Effector memory CD8-positive, alpha-beta T cell (primary cell): Measurements from ENCODE around the gene SUCLG1.
A peak's percentile ranks its signal among the peaks of the same experiment; 100 is the strongest.

Source experiments
- ATAC-seq: fragments of 150-1000 bp; cut with Tn5 transposase; replicated peaks from 2 replicates; pipeline ENCODE4 v1.10.0; 2021; ENCODE audit warnings: mild to moderate bottlenecking, moderate library complexity
- DNase-seq, 3 experiments: peaks; one replicate each; pipeline ENCODE4 v3.0.0; 2021
- H3K27ac Mint-ChIP-seq, 2 donors: one replicate each; pipeline ENCODE4 v1.8.0; 2022; ENCODE audit warnings: mild to moderate bottlenecking in 2 of 2, mixed read lengths in 2 of 2, moderate library complexity in 2 of 2
- H3K27me3 Mint-ChIP-seq, 2 donors: one replicate each; pipeline ENCODE4 v1.8.0; 2022; ENCODE audit warnings: mixed read lengths in 2 of 2
- H3K36me3 Mint-ChIP-seq: one replicate; pipeline ENCODE4 v1.8.0; 2022; ENCODE audit warnings: mild to moderate bottlenecking, moderate library complexity, mixed read lengths; ENCODE audit not compliant: insufficient read depth
- H3K4me1 Mint-ChIP-seq, 2 donors: one replicate each; pipeline ENCODE4 v1.8.0; 2022; ENCODE audit warnings: low read depth in 2 of 2, mixed read lengths in 2 of 2
- H3K4me3 Mint-ChIP-seq, 2 donors: one replicate each; pipeline ENCODE4 v1.8.0; 2022; ENCODE audit warnings: mild to moderate bottlenecking in 2 of 2, mixed read lengths in 2 of 2, moderate library complexity in 2 of 2
- H3K9me3 Mint-ChIP-seq, 2 donors: one replicate each; pipeline ENCODE4 v1.8.0; 2022; ENCODE audit warnings: mixed read lengths in 2 of 2
- total RNA-seq, 9 experiments: gene quantifications; one replicate each; lab custom pipeline; 2026; lab: John Stamatoyannopoulos, UW

SUCLG1 gene
- 29.6 to 70.1 (median 54.9) reads per million in 9 experiments for total RNA-seq

GRCh38 chr2:84459018-84459943 is at the start of gene SUCLG1:
Gene SUCLG1, minus strand, starts transcription at chr2:84459280. Its CDS starts 11 bp downstream, at chr2:84459269.
- Mint-ChIP-seq H3K27me3 (no peaks in the 10 kb centered on the region), H3K36me3 (peaks cover 3% of the 10 kb centered on the region), H3K27ac (peak within 1 kb of the TSS; percentile 99 to 100), H3K9me3 (no peaks in the 10 kb centered on the region), H3K4me3 (peak within 1 kb of the TSS; percentile 87 to 92), H3K4me1 (peaks cover 36 to 37% of the 10 kb centered on the region in 2 donors)
- peak; percentile 83 to 89 (median 83) for DNase-seq
- peak; percentile 96 for ATAC-seq

- H3K27ac Mint-ChIP-seq: no peak overlapping the region
- H3K4me1 Mint-ChIP-seq: peaks cover 4 to 6% of the 10 kb centered on the region in 2 donors
- DNase-seq (no peak), ATAC-seq (no peak)
- no peak overlapping the region for H3K4me3 Mint-ChIP-seq
- no peaks in the 10 kb centered on the region for H3K9me3 Mint-ChIP-seq
- H3K27me3 Mint-ChIP-seq: peaks cover 8 to 12% of the 10 kb centered on the region in 2 donors
- H3K36me3 Mint-ChIP-seq: no peaks in the 10 kb centered on the region
Measured at GRCh38 chr2:84498150-84498799, 39.2 kb upstream of the SUCLG1 start.

GRCh38 chr2:84497285-84497684 is 38.2 kb upstream of the SUCLG1 start:
- Mint-ChIP-seq H3K4me1 (peaks cover 4 to 6% of the 10 kb centered on the region in 2 donors), H3K36me3 (no peaks in the 10 kb centered on the region), H3K27ac (peak overlapping the region; percentile 9 to 26), H3K9me3 (no peaks in the 10 kb centered on the region), H3K27me3 (peaks cover 8 to 12% of the 10 kb centered on the region in 2 donors), H3K4me3 (no peak overlapping the region)
- ATAC-seq (no peak), DNase-seq (no peak)

- H3K4me3 Mint-ChIP-seq: no peak overlapping the region
- DNase-seq (no peak), ATAC-seq (no peak)
- peaks cover 4 to 6% of the 10 kb centered on the region in 2 donors for H3K4me1 Mint-ChIP-seq
- H3K9me3 Mint-ChIP-seq: no peaks in the 10 kb centered on the region
- H3K27me3 Mint-ChIP-seq: peaks cover 8 to 12% of the 10 kb centered on the region in 2 donors
- no peak overlapping the region for H3K27ac Mint-ChIP-seq
- H3K36me3 Mint-ChIP-seq: no peaks in the 10 kb centered on the region
Measured at GRCh38 chr2:84496386-84496785, 37.3 kb upstream of the SUCLG1 start.

GRCh38 chr2:84495539-84496146 is 36.6 kb upstream of the SUCLG1 start:
- Mint-ChIP-seq H3K27ac (no peak overlapping the region), H3K4me3 (no peak overlapping the region), H3K9me3 (no peaks in the 10 kb centered on the region)

GRCh38 chr2:84494070-84494469 is 35.0 kb upstream of the SUCLG1 start:
- Mint-ChIP-seq H3K36me3 (no peaks in the 10 kb centered on the region), H3K27ac (no peak overlapping the region), H3K4me1 (peaks cover 4 to 6% of the 10 kb centered on the region in 2 donors), H3K9me3 (no peaks in the 10 kb centered on the region), H3K27me3 (peaks cover 8 to 12% of the 10 kb centered on the region in 2 donors), H3K4me3 (no peak overlapping the region)
- DNase-seq: no peak
- no peak for ATAC-seq

More at GRCh38 chr2:84495539-84496146, 36.6 kb upstream of the SUCLG1 start:
- peaks cover 4 to 6% of the 10 kb centered on the region in 2 donors for H3K4me1 Mint-ChIP-seq
- H3K36me3 Mint-ChIP-seq: no peaks in the 10 kb centered on the region
- peaks cover 8 to 12% of the 10 kb centered on the region in 2 donors for H3K27me3 Mint-ChIP-seq
- ATAC-seq: peak; percentile 99
- DNase-seq: peak; percentile 43 to 55 (median 46)

- no peaks in the 10 kb centered on the region for H3K36me3 Mint-ChIP-seq
- H3K4me1 Mint-ChIP-seq: peaks cover 4 to 6% of the 10 kb centered on the region in 2 donors
- H3K9me3 Mint-ChIP-seq: no peaks in the 10 kb centered on the region
- ATAC-seq (no peak), DNase-seq (no peak)
- H3K27me3 Mint-ChIP-seq: peaks cover 8 to 12% of the 10 kb centered on the region in 2 donors
- no peak overlapping the region for H3K27ac Mint-ChIP-seq
- no peak overlapping the region for H3K4me3 Mint-ChIP-seq
Measured at GRCh38 chr2:84493514-84493913, 34.4 kb upstream of the SUCLG1 start.

- Mint-ChIP-seq H3K27ac (no peak overlapping the region), H3K27me3 (peaks cover 8 to 12% of the 10 kb centered on the region in 2 donors), H3K4me3 (no peak overlapping the region), H3K36me3 (no peaks in the 10 kb centered on the region), H3K4me1 (peaks cover 4 to 6% of the 10 kb centered on the region in 2 donors), H3K9me3 (no peaks in the 10 kb centered on the region)
- no peak for DNase-seq
- no peak for ATAC-seq
Measured at GRCh38 chr2:84492571-84492970, 33.5 kb upstream of the SUCLG1 start.

- H3K4me1 Mint-ChIP-seq: peaks cover 4 to 6% of the 10 kb centered on the region in 2 donors
- ATAC-seq: no peak
- no peaks in the 10 kb centered on the region for H3K36me3 Mint-ChIP-seq
- no peaks in the 10 kb centered on the region for H3K9me3 Mint-ChIP-seq
- DNase-seq: no peak
- peaks cover 8 to 12% of the 10 kb centered on the region in 2 donors for H3K27me3 Mint-ChIP-seq
- H3K4me3 Mint-ChIP-seq: no peak overlapping the region
- H3K27ac Mint-ChIP-seq: no peak overlapping the region
Measured at GRCh38 chr2:84491741-84492140, 32.7 kb upstream of the SUCLG1 start.

- peaks cover 4 to 6% of the 10 kb centered on the region in 2 donors for H3K4me1 Mint-ChIP-seq
- no peak for ATAC-seq
- no peak overlapping the region for H3K27ac Mint-ChIP-seq
- no peak overlapping the region for H3K4me3 Mint-ChIP-seq
- H3K9me3 Mint-ChIP-seq: no peaks in the 10 kb centered on the region
- no peaks in the 10 kb centered on the region for H3K36me3 Mint-ChIP-seq
- peaks cover 9 to 12% of the 10 kb centered on the region in 2 donors for H3K27me3 Mint-ChIP-seq
- no peak for DNase-seq
Measured at GRCh38 chr2:84491256-84491655, 32.2 kb upstream of the SUCLG1 start.

- H3K4me1 Mint-ChIP-seq: no peaks in the 10 kb centered on the region
- no peak for ATAC-seq
Measured at GRCh38 chr2:84487298-84487996, 28.4 kb upstream of the SUCLG1 start.

GRCh38 chr2:84486441-84487115 is 27.5 kb upstream of the SUCLG1 start:
- no peaks in the 10 kb centered on the region for H3K36me3 Mint-ChIP-seq
- no peak overlapping the region for H3K27ac Mint-ChIP-seq
- peaks cover 0 to 17% of the 10 kb centered on the region in 2 donors for H3K27me3 Mint-ChIP-seq
- peaks cover 5% of the 10 kb centered on the region in 2 donors for H3K4me1 Mint-ChIP-seq
- H3K4me3 Mint-ChIP-seq: no peak overlapping the region
- no peaks in the 10 kb centered on the region for H3K9me3 Mint-ChIP-seq
- no peak for DNase-seq
- no peak for ATAC-seq

More at GRCh38 chr2:84487298-84487996, 28.4 kb upstream of the SUCLG1 start:
- H3K27me3 Mint-ChIP-seq: peaks cover 0 to 17% of the 10 kb centered on the region in 2 donors
- DNase-seq: no peak
- H3K36me3 Mint-ChIP-seq: no peaks in the 10 kb centered on the region
- H3K9me3 Mint-ChIP-seq: no peaks in the 10 kb centered on the region
- H3K4me3 Mint-ChIP-seq: no peak overlapping the region
- no peak overlapping the region for H3K27ac Mint-ChIP-seq
